GM18517 (cell line): ENCODE measurements around the gene PNPLA6.
A peak's percentile ranks its signal among the peaks of the same experiment; 100 is the strongest.

Source experiments
- ATAC-seq: cut with Tn5 transposase; IDR thresholded peaks from one replicate; pipeline ENCODE4 v1.9.1; 2021; ENCODE audit warnings: mild to moderate bottlenecking, moderate library complexity; ENCODE audit not compliant: unreplicated experiment

Gene PNPLA6

GRCh38 chr19:7535047-7535997 is at the start of gene PNPLA6:
Gene PNPLA6, plus strand, starts transcription at chr19:7535717. Its CDS starts 72 bp downstream, at chr19:7535789.
- ATAC-seq: peak; percentile 62

GRCh38 chr19:7486923-7487322 is 48.6 kb upstream of the PNPLA6 start:
- no peak for ATAC-seq

- no peak for ATAC-seq
Measured at GRCh38 chr19:7488736-7489353, 46.7 kb upstream of the PNPLA6 start, which contains the start of gene PEX11G. Gene PEX11G, minus strand, starts transcription at chr19:7489035. Its CDS starts 25 bp downstream, at chr19:7489010.

GRCh38 chr19:7489609-7490044 is 45.9 kb upstream of the PNPLA6 start:
- ATAC-seq: no peak

GRCh38 chr19:7492142-7492541 is 43.4 kb upstream of the PNPLA6 start:
- no peak for ATAC-seq

- ATAC-seq: no peak
Measured at GRCh38 chr19:7492558-7492957, 43.0 kb upstream of the PNPLA6 start.

GRCh38 chr19:7494416-7495098 is 41.0 kb upstream of the PNPLA6 start:
- no peak for ATAC-seq

GRCh38 chr19:7497292-7497691 is 38.2 kb upstream of the PNPLA6 start:
- ATAC-seq: no peak

- ATAC-seq: no peak
Measured at GRCh38 chr19:7500811-7501450, 34.6 kb upstream of the PNPLA6 start.

GRCh38 chr19:7502552-7502951 is 33.0 kb upstream of the PNPLA6 start:
- no peak for ATAC-seq

GRCh38 chr19:7504684-7505083 is 30.8 kb upstream of the PNPLA6 start:
- no peak for ATAC-seq

GRCh38 chr19:7505288-7505681 is 30.2 kb upstream of the PNPLA6 start:
- ATAC-seq: no peak

- ATAC-seq: no peak
Measured at GRCh38 chr19:7505682-7506384, 29.7 kb upstream of the PNPLA6 start.

GRCh38 chr19:7506385-7507328 is 28.9 kb upstream of the PNPLA6 start:
- no peak for ATAC-seq

- no peak for ATAC-seq
Measured at GRCh38 chr19:7507884-7508283, 27.6 kb upstream of the PNPLA6 start.

GRCh38 chr19:7509625-7510024 is 25.9 kb upstream of the PNPLA6 start:
- ATAC-seq: no peak

- no peak for ATAC-seq
Measured at GRCh38 chr19:7512400-7512851, 23.1 kb upstream of the PNPLA6 start.

GRCh38 chr19:7513809-7514642 is 21.5 kb upstream of the PNPLA6 start:
- ATAC-seq: no peak
